Keratinocyte (primary cell): ENCODE data around the gene ADGRV1.

ENCODE experiments used
- CTCF ChIP-seq, 3 experiments: IDR thresholded peaks in 1 of 3; conservative IDR thresholded peaks in 1 of 3; optimal IDR thresholded peaks in 1 of 3; 2 replicates in 2 of 3; 3 replicates in 1 of 3; pipeline versions ENCODE3 to v1.5.1; 2011; ENCODE audit warnings: low read length in 3 of 3, mild to moderate bottlenecking in 3 of 3, moderate library complexity in 2 of 3, control low read depth in 1 of 3, inconsistent platforms in 1 of 3; ENCODE audit not compliant: insufficient read depth in 2 of 3; ENCODE audit errors: extremely low read depth in 1 of 3
- EZH2 ChIP-seq: IDR thresholded peaks from one replicate; pipeline ENCODE4 v1.6.1; 2012; ENCODE audit warnings: inconsistent platforms, mild to moderate bottlenecking, low read length, moderate library complexity

- TF ChIP-seq CTCF (optimal IDR thresholded peaks at IDR 0.05 in 1 of 3, IDR thresholded peaks at IDR 0.05 in 1 of 3, conservative IDR thresholded peaks at IDR 0.05 in 1 of 3; ENCODE audit: extremely low read depth in 1 of 3, insufficient read depth in 2 of 3, low read length in 3 of 3) = no peak
- no peak for TF ChIP-seq EZH2
Measured at GRCh38 chr5:91182763-91183162, 624.2 kb downstream of the ADGRV1 start.
